Stimulated activated CD4-positive, alpha-beta T cell treated with anti-CD3 and anti-CD28 coated beads, Interleukin-12 subunit alpha, Interleukin-12 subunit beta, amount 100 ng/mL, for 24 hours (primary cell): ENCODE results near the gene CEACAM3.
A peak's percentile ranks its signal among the peaks of the same experiment; 100 is the strongest.

Experiments
- DNase-seq, 2 experiments: peaks; one replicate each; pipeline ENCODE4 v3.0.0-alpha.2; 2020; ENCODE audit warnings: low read depth in 2 of 2

The CEACAM3 gene

DNA sequence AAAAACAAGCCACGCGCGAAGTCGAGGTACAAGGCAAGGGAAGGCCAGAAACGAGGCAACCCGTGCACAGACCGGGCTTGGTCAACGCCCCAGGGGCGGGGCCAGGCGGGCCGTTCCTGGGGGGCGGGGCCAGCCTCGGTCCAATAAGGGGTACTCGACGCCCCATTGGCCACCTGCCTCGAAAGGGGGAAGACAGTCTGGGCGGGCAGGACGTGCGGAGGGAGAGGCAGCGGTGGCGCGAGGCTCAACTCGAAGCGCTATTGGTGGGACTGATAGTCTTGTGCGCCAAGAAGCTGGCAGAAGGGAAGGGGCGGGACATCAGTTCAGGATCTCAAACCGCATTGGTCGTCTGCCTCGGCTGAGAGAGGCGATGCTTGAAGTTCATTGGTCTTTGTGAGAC is 48.2 kb downstream of the CEACAM3 start, which contains the start of gene LYPD4:
Gene LYPD4 (minus strand): TSS at position 83 of the 400 bp plus-strand sequence. CDS start 5,398 bp downstream, outside the sequence.
- DNase-seq = no peak

- no peak for DNase-seq
Measured at GRCh38 chr19:41845001-41845050, 48.4 kb downstream of the CEACAM3 start, which contains the start of gene DMRTC2. Gene DMRTC2 (plus strand): TSS chr19:41845042. CDS start chr19:41847429, 2,387 bp downstream.

GRCh38 chr19:41845051-41845590 is 48.7 kb downstream of the CEACAM3 start:
- DNase-seq = no peak

DNA sequence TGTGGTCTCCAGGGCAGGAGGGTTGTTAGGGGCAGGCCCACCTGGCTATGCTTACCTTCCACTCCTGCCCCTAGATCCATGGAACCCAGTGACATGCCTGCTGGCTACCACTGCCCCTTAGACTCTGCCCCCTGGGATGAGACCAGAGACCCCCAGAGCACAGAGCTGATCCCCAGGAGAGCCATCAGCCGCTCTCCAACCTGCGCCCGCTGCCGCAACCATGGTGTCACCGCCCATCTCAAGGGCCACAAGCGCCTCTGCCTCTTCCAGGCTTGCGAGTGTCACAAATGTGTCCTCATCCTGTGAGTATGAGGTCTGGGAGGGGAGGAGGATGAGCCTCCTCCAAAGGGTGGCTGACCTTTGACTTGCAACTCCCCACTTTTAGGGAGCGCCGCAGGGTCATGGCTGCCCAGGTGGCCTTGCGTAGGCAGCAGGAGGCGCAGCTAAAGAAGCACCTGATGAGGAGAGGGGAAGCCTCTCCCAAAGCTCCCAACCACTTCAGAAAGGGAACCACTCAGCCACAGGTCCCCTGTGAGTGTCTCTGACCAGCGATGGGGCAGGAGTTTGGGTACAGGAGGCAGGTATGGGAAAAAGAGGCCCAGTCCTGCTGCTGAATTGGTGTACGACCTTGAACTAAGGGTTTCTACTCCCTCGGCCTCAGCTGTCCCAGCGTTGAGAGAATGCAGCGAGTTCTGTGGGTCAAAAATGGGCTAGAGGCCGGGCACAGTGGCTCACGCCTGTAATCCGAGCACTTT is 51.1 kb downstream of the CEACAM3 start:
- DNase-seq = no peak

GRCh38 chr19:41848666-41849065 is 52.3 kb downstream of the CEACAM3 start:
- DNase-seq = no peak

DNA sequence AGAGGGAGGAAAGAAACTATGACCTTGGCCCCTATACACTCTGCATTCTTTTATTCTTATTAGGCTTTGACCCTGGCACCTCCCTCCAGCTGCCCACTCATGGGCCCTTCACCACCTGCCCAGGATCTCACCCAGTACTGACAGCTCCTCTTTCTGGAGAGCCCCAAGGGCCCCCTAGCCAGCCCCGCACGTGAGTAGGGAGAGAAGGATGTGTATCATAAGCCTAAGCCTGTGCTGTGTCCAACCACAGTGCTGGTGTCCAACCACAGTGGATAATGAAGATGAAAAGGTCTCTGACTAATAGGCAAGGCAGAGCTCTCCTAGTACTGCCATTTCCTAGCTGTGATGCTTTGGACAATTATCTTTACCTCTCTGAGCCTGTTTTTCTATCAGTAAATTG is 52.7 kb downstream of the CEACAM3 start:
- no peak for DNase-seq

DNA sequence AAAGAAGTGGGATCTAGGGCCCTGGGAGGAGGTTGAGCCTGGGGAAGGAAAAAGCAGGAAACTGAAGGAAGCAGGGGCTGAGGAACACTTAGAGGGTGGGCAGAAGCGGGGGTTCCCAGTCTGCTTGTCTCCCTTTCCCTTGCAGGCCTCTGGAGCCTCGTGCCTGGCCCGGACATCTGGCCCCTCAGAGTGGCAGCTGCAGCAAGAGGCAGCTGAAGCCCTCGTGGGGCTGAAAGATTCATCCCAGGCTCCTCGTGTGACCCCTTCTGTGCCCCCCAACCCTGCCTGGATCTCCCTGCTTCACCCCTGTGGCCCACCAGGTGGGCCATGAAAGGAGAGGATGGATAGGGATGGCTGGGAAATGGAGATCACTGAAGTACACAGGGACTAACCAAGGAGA is 54.0 kb downstream of the CEACAM3 start:
- DNase-seq = no peak

DNA sequence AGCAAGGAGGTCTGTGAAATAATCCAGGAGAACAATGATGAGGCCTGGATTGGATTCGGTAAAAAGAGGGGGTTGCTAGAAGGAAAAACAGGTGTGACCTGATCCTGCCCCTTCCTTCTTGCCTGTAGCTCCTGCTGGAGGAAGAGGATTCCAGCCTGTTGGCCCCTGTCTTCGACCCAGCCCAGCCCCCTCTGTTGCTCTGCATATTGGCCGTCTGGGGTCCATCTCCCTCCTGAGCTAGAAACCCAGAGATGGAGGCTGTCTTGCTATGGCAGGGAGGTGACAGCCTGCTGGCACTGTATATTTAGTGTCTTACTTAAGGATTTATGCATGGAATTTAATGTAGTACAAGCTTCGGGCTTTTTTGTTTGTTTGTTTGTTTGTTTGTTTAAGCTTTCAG is 55.1 kb downstream of the CEACAM3 start:
- DNase-seq = no peak

DNA sequence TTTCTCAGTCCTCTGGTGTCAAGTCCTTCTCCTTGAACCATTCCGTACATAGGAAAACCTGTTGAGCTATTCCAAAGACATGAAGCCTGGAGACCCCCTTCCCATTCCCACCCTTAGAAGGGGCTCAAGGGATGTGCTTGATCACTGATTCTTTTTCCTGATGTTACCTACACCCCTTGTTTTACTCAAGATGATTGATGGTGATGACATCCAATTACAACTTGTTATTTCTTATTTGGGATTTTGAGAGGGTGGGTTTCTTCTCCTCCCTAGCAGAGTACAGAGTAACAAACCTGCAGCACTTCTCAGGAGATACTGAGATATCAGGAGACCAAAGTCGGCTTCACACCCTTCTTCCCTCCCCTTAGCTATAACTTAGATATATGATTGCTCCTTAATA is 57.0 kb downstream of the CEACAM3 start:
- DNase-seq = no peak

DNA sequence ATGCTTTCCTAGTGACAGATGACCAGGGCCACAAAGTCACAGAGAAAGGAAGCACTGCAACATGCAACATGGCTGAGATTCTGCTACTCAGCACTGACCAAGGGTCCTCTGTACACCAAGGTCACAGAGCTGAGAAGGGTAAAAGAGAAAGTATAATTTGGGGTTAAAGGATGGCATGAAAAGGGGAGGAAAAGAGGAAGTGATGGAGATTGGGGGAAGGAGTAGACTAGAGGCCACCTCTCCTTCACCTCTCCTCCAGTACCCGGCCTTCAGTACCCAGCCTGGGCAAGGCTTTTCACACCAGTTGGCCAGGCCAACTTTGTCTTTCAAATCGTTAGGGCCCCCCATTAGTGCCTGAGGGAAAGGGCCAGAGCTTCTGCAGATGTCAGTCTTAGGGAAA is 57.4 kb downstream of the CEACAM3 start:
- no peak for DNase-seq

- no peak for DNase-seq
Measured at GRCh38 chr19:41859213-41859617, 62.8 kb downstream of the CEACAM3 start.

GRCh38 chr19:41859618-41860418 is 63.4 kb downstream of the CEACAM3 start, which contains the start of gene RPS19:
Gene RPS19 (plus strand): TSS chr19:41860255. CDS start chr19:41860775, 520 bp downstream.
- peak; percentile 96 to 97 for DNase-seq

DNA sequence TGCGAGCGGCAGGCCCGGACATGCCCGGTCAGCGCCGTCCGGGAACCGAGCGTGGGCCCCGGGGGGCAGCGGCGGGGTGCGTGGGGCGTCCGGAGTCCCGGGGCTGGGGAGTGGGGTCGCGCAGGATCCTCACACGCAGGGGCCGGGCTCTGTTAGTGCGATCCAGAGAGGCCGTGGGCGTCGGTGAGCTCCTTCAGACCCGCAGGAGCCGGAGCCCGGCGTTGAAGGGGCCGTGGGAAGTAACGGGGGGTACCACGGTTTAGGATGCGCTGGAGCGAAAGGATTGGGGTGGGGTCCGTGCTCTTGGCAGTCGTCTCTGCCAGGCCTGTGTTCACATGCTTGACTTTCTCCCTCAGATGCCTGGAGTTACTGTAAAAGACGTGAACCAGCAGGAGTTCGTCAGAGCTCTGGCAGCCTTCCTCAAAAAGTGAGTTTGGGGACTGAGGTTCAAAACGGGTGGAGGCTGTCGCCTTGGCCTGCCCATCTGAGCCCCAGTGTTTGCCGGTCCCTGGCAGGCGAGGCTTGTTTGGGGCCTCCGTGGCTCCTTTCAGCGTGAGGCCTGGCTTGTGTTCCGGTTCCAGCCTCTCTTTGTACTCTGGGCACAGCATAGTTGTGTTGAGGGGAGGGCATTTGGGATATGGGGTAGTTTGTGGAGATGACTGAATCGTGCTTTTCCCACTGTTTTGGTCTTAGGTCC is 64.2 kb downstream of the CEACAM3 start:
- DNase-seq = no peak
